Neuronal stem cell (in vitro differentiated cells): ENCODE data around the gene DEPDC5.

Experiments used
- DNase-seq: peaks from one replicate; pipeline ENCODE4 v3.0.0-alpha.2; 2013; ENCODE audit warnings: low spot score
- H2AFZ ChIP-seq: one replicate; pipeline ENCODE4 v1.6.1; 2013; ENCODE audit warnings: mild to moderate bottlenecking, low read length, inconsistent platforms
- H2AK5ac ChIP-seq: 2 replicates; pipeline ENCODE4 v1.6.1; 2013; ENCODE audit warnings: low read depth, mild to moderate bottlenecking, inconsistent platforms, low read length, moderate library complexity, mixed read lengths
- H2BK120ac ChIP-seq: 2 replicates; pipeline ENCODE4 v1.6.1; 2013; ENCODE audit warnings: low read depth, mild to moderate bottlenecking, inconsistent platforms, low read length, moderate library complexity, mixed read lengths
- H2BK12ac ChIP-seq: one replicate; pipeline ENCODE4 v1.6.1; 2013; ENCODE audit warnings: low read length, inconsistent platforms
- H2BK15ac ChIP-seq: 2 replicates; pipeline ENCODE4 v1.6.1; 2013; ENCODE audit warnings: mild to moderate bottlenecking, low read length, inconsistent platforms, mixed read lengths
- H2BK5ac ChIP-seq: one replicate; pipeline ENCODE4 v1.6.1; 2013; ENCODE audit warnings: inconsistent platforms, mild to moderate bottlenecking, low read length, moderate library complexity
- H3K14ac ChIP-seq: one replicate; pipeline ENCODE4 v1.6.1; 2013; ENCODE audit warnings: low read length, inconsistent platforms
- H3K18ac ChIP-seq: 2 replicates; pipeline ENCODE4 v1.6.1; 2013; ENCODE audit warnings: low read length, inconsistent platforms
- H3K23ac ChIP-seq: 2 replicates; pipeline ENCODE4 v1.6.1; 2013; ENCODE audit warnings: low read depth, mild to moderate bottlenecking, mixed read lengths, low read length, inconsistent platforms; ENCODE audit not compliant: poor library complexity
- H3K27ac ChIP-seq: replicated peaks from 3 replicates; pipeline ENCODE4 v1.5.1; 2013; ENCODE audit warnings: low read length, inconsistent platforms
- H3K27me3 ChIP-seq, 3 experiments: 2 replicates each; pipeline ENCODE4 v1.6.1; 2013; ENCODE audit warnings: low read length in 3 of 3, mild to moderate bottlenecking in 2 of 3, inconsistent platforms in 1 of 3, low read depth in 1 of 3, mixed read lengths in 1 of 3, moderate library complexity in 1 of 3; ENCODE audit not compliant: control insufficient read depth in 3 of 3, insufficient read depth in 3 of 3
- H3K36me3 ChIP-seq, 2 donors: replicated peaks in 1 of 2; 2 replicates each; pipeline ENCODE4 v1.6.1; 2013; ENCODE audit warnings: low read length in 2 of 2; ENCODE audit not compliant: control insufficient read depth in 2 of 2, insufficient read depth in 2 of 2
- H3K4ac ChIP-seq: 2 replicates; pipeline ENCODE4 v1.6.1; 2013; ENCODE audit warnings: inconsistent platforms, mild to moderate bottlenecking, low read length, moderate library complexity
- H3K4me1 ChIP-seq, 2 donors: 1 replicate in 1 of 2; 2 replicates in 1 of 2; pipeline ENCODE4 v1.6.1; 2013; ENCODE audit warnings: low read length in 2 of 2, low read depth in 1 of 2; ENCODE audit not compliant: control insufficient read depth in 2 of 2, insufficient read depth in 1 of 2
- H3K4me2 ChIP-seq: one replicate; pipeline ENCODE4 v1.6.1; 2013; ENCODE audit warnings: mild to moderate bottlenecking, low read length, inconsistent platforms; ENCODE audit not compliant: insufficient read depth, poor library complexity, severe bottlenecking
- H3K4me3 ChIP-seq, 2 donors: 2 replicates each; pipeline ENCODE4 v1.5.1; 2013; ENCODE audit warnings: low read length in 2 of 2, mild to moderate bottlenecking in 2 of 2, inconsistent platforms in 1 of 2, moderate library complexity in 1 of 2
- H3K79me1 ChIP-seq: one replicate; pipeline ENCODE4 v1.6.1; 2013; ENCODE audit warnings: low read depth, mild to moderate bottlenecking, inconsistent platforms, low read length, moderate library complexity
- H3K9ac ChIP-seq: one replicate; pipeline ENCODE4 v1.6.1; 2013; ENCODE audit warnings: mild to moderate bottlenecking, low read depth, low read length, inconsistent platforms; ENCODE audit not compliant: poor library complexity
- H3K9me3 ChIP-seq, 2 donors: replicated peaks in 1 of 2; 2 replicates each; pipeline versions ENCODE3 to v1.6.1; 2013; ENCODE audit warnings: low read length in 2 of 2, mild to moderate bottlenecking in 2 of 2, inconsistent platforms in 1 of 2, low read depth in 1 of 2, mixed read lengths in 1 of 2, moderate library complexity in 1 of 2; ENCODE audit not compliant: control insufficient read depth in 2 of 2, insufficient read depth in 1 of 2
- H4K8ac ChIP-seq: one replicate; pipeline ENCODE4 v1.6.1; 2013; ENCODE audit warnings: low read depth, mild to moderate bottlenecking, inconsistent platforms, low read length, moderate library complexity
- H4K91ac ChIP-seq: one replicate; pipeline ENCODE4 v1.6.1; 2013; ENCODE audit warnings: low read length, low read depth, mild to moderate bottlenecking, inconsistent platforms; ENCODE audit not compliant: poor library complexity
- WGBS, 2 donors: extraction: QIAGEN DNeasy Blood & Tissue Kit; methylation state at CpG; one replicate each; pipeline ENCODE4 v1.1.7; 2013; ENCODE audit warnings: missing lambda C conversion rate in 2 of 2, mixed read lengths in 1 of 2; ENCODE audit not compliant: insufficient read length in 2 of 2, insufficient replicate concordance in 1 of 2; ENCODE audit errors: extremely low coverage in 2 of 2; 5-methylcytosine and 5-hydroxymethylcytosine counted together

DEPDC5 gene

DNA sequence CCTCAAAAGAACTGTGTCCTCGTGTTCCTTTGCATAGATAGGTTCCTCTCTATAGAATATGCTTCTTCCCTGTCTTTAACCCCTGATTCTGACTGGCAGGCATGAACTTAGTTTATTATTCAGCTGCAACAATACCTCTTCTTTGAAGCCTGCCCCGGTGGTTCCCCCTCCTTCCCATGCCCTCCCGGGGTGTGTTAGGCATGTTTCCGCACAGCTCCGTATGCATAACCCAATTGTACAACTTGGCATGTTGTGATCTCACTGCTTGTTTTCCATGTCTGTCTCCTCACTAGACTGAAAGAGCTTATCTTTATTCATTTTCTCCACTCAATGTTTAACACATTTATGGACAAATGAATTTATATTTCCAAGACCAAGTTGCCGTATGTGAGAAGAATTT, 72.6 kb downstream of the DEPDC5 start:
- Histone ChIP-seq H2AK5ac (no peak overlapping the region), H4K8ac (no peak overlapping the region), H3K4ac (no peak overlapping the region), H3K14ac (no peak overlapping the region), H2BK15ac (no peak overlapping the region), H4K91ac (no peak overlapping the region), H2BK5ac (no peak overlapping the region), H3K79me1 (no peaks in the 10 kb centered on the region), H3K4me1 (peaks cover 0 to 12% of the 10 kb centered on the region in 2 donors), H3K27me3 (no peaks in the 10 kb centered on the region), H2AFZ (no peak overlapping the region), H3K4me2 (no peak overlapping the region), H3K23ac (no peak overlapping the region), H3K36me3 (peaks cover 14 to 57% of the 10 kb centered on the region in 2 donors), H3K18ac (no peak overlapping the region), H2BK120ac (no peak overlapping the region), H3K4me3 (no peak overlapping the region), H3K9me3 (no peaks in the 10 kb centered on the region), H3K9ac (no peak overlapping the region), H3K27ac (no peak overlapping the region), H2BK12ac (no peak overlapping the region)
- no peak for DNase-seq
- WGBS, 2 donors, result no CpG with 5 or more reads among the region's 6 CpGs

GRCh38 chr22:31828739-31829138, 74.9 kb downstream of the DEPDC5 start:
- Histone ChIP-seq H3K14ac (no peak overlapping the region), H3K27me3 (no peaks in the 10 kb centered on the region), H3K4me1 (peaks cover 0 to 12% of the 10 kb centered on the region in 2 donors), H3K9me3 (no peaks in the 10 kb centered on the region), H2AK5ac (no peak overlapping the region), H3K9ac (no peak overlapping the region), H2AFZ (no peak overlapping the region), H4K91ac (no peak overlapping the region), H3K36me3 (peaks cover 4 to 50% of the 10 kb centered on the region in 2 donors), H4K8ac (no peak overlapping the region), H3K18ac (no peak overlapping the region), H3K4ac (no peak overlapping the region), H3K23ac (no peak overlapping the region), H3K4me2 (no peak overlapping the region), H2BK5ac (no peak overlapping the region), H2BK12ac (no peak overlapping the region), H2BK15ac (no peak overlapping the region), H2BK120ac (no peak overlapping the region), H3K79me1 (no peaks in the 10 kb centered on the region), H3K27ac (no peak overlapping the region), H3K4me3 (no peak overlapping the region)
- DNase-seq, result no peak
- no CpG with 5 or more reads among the region's 5 CpGs for WGBS, 2 donors

GRCh38 chr22:31829505-31829904, 75.7 kb downstream of the DEPDC5 start:
- H2AK5ac ChIP-seq, result no peak overlapping the region
- H4K8ac ChIP-seq, result no peak overlapping the region
- no peak overlapping the region for H3K23ac ChIP-seq
- no peak overlapping the region for H3K18ac ChIP-seq
- H4K91ac ChIP-seq, result no peak overlapping the region
- H2BK5ac ChIP-seq, result no peak overlapping the region
- no peak for DNase-seq
- no peaks in the 10 kb centered on the region for H3K79me1 ChIP-seq
- WGBS, 2 donors, result no CpG with 5 or more reads among the region's 1 CpG
- H3K4me2 ChIP-seq, result no peak overlapping the region
- no peak overlapping the region for H2BK120ac ChIP-seq
- H3K9ac ChIP-seq, result no peak overlapping the region
- H3K27ac ChIP-seq, result no peak overlapping the region
- no peak overlapping the region for H3K4me3 ChIP-seq
- no peak overlapping the region for H2BK12ac ChIP-seq
- H3K36me3 ChIP-seq, result peaks cover 4 to 47% of the 10 kb centered on the region in 2 donors
- no peak overlapping the region for H2BK15ac ChIP-seq
- peaks cover 0 to 12% of the 10 kb centered on the region in 2 donors for H3K4me1 ChIP-seq
- no peak overlapping the region for H3K14ac ChIP-seq
- H3K9me3 ChIP-seq, result no peaks in the 10 kb centered on the region
- no peaks in the 10 kb centered on the region for H3K27me3 ChIP-seq
- no peak overlapping the region for H2AFZ ChIP-seq
- no peak overlapping the region for H3K4ac ChIP-seq

- Histone ChIP-seq H3K79me1 (no peaks in the 10 kb centered on the region), H3K27me3 (no peaks in the 10 kb centered on the region), H3K27ac (no peak overlapping the region), H3K14ac (no peak overlapping the region), H2BK12ac (no peak overlapping the region), H2BK120ac (no peak overlapping the region), H3K4ac (no peak overlapping the region), H4K91ac (no peak overlapping the region), H2BK5ac (no peak overlapping the region), H3K4me2 (no peak overlapping the region), H4K8ac (no peak overlapping the region), H3K18ac (no peak overlapping the region), H3K9ac (no peak overlapping the region), H2AFZ (no peak overlapping the region), H2AK5ac (no peak overlapping the region), H3K23ac (no peak overlapping the region), H2BK15ac (no peak overlapping the region), H3K9me3 (no peaks in the 10 kb centered on the region), H3K4me3 (no peak overlapping the region), H3K4me1 (peaks cover 0 to 12% of the 10 kb centered on the region in 2 donors), H3K36me3 (peaks cover 0 to 54% of the 10 kb centered on the region in 2 donors)
- WGBS, 2 donors, result no CpG with 5 or more reads among the region's 1 CpG
- DNase-seq, result no peak
Measured at GRCh38 chr22:31830721-31831070, 76.9 kb downstream of the DEPDC5 start.
